Left lobe of liver (tissue), 2 donors: ENCODE data around the gene FGF14. TPM values are rescaled to one million over a fixed set of nuclear protein-coding genes. Genes with fewer than 3 reads are reported as not detected.
A peak's percentile ranks its signal among the peaks of the same experiment; 100 is the strongest.

Experiments
- ATAC-seq: fragments of 200-7000 bp; cut with Tn5 transposase; one replicate; pipeline ENCODE4 v1.9.1; 2020; ENCODE audit warnings: mild to moderate bottlenecking, moderate library complexity
- DNase-seq: peaks from one replicate; pipeline ENCODE4 v3.0.0-alpha.2; 2020; ENCODE audit warnings: low spot score
- total RNA-seq: library from RNA; stranded (reverse); gene quantifications from one replicate; pipeline ENCODE4 v1.2.1, GENCODE V29; 2021
- donor health status: DM: no; HTN: no; CAD: no; lungs with moderate emphysema.
- donor health status: DM: no; HTN: yes; CAD: no.

The FGF14 gene
- total RNA-seq, 1 donor from 2014 or later: 0.48 TPM

DNA sequence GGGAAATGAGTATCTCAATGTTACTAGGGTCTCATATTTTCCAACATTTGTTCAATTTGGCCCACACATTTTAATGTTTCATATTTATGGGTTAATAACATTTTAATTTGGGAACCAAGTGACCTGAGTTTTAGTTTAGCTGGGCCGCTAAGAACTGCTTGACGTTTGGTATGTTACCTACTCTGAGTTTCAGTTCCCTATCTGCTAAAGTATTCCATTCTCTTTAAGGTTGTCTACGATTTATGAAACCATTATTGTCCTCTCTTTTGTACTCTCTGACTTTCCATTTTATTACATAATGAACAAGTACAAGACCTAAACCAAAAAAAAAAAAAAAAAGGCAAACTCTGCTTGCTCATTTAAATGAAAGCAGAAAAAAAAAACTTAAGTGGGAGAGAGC is 89.9 kb downstream of the FGF14 start:
- no peak for ATAC-seq
- DNase-seq: no peak

DNA sequence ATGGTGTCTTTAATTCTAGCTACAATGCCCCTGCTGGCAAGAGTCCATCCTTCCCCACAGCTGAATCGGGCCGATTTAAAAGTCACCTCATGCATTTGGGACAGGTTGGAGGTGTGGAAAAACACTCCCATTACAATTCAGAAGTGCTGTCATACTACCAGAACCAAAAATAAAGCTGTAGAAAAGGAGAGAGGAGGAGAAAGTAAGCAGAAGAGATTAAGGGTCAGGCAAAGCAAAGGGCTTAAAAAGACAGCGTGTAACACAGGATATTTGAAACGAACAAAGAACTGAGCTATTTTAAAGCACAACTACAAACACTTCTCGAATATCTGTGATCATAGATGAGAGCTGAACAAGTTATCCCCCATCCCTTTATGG is 90.4 kb downstream of the FGF14 start:
- ATAC-seq (no peak), DNase-seq (no peak)

DNA sequence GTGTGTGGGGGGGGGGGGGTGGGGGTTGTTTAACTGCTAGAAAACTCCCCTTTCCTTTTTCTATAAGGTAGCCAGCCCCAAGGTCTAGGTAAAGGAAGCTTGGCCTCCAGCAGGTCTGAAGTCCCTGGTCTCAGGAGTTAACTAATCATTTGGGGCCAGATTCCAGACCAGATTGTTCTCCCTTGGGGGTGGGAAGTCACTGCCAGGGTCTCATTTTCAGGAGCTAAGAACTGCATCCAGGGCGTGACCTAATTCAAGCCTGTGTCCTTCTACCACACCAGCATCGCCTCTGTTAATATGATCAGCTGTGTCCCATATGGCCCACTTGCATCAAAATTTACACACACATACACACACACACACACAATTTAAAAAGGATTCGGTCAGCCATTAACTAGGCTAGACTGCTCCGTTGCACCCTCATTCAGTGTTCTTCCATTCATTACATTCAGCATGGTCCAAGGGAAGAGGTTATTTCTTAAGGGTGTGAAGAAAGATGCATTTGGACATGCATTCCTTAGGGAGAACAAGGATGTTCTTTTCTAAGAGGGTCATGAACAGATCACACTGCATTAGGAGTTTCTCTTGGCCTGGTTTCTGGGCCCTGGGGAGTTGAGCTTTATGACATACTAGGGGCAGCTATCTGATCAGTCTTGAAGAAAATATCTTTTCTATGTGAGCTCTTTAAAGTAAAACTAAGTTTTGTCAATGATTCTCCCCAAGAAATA is 91.0 kb downstream of the FGF14 start:
- ATAC-seq (no peak), DNase-seq (no peak)

DNA sequence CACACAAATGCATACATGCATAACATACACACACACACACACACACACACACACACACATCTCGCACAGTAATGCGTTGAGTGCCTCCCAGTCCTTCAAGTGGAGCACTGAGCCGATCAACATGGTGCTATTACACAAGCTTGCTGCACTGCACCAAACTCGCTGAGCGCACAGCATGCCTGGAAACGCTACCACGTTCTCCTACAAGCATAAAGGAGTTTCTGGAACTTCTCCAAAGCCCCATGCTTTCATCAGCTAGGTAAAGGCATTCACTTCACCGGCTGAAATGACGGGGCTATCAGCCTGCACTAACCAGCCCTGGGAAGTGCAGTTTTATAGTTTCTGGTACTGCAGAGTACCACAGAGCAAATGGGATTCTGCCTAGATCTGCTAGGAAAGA is 92.7 kb downstream of the FGF14 start:
- ATAC-seq (no peak), DNase-seq (no peak)

DNA sequence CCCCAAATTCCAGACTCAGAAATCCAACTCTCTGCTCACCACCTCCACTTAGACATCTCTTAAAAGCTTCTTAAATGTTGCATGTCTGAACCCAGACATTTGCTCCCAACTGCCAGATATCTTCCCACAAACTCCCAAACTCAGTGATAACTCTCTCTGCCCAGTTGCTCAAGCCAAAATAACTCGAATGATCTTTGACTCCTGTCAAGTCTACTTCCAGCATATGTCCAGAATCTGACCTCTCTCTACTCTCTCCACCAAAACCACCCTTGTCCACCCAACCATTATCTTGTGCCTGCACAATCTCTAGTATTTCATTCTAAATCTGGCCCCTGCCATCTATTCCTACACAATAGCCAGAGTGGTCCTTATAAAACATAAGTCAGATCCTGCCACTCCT is 99.3 kb downstream of the FGF14 start:
- ATAC-seq: peak; percentile 80
- DNase-seq: no peak

DNA sequence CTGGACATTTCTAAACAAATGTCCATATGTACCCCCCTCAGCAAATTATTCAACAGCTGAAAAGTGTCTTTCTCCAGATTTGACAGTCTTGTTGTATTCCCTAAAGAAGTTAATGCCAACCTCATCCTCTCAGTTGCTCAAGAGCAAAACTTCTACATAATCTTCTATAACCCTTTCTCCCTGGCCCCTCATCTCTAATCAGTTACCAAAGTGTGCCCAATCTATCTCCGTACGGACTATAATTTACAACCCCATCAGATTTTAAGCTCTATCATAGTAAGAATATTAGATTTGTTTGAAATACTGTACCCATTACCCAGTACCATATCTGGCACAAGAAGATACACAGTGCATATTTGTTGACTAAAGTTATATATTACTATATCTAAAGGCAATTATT is 101.5 kb downstream of the FGF14 start:
- DNase-seq: no peak
- no peak for ATAC-seq

DNA sequence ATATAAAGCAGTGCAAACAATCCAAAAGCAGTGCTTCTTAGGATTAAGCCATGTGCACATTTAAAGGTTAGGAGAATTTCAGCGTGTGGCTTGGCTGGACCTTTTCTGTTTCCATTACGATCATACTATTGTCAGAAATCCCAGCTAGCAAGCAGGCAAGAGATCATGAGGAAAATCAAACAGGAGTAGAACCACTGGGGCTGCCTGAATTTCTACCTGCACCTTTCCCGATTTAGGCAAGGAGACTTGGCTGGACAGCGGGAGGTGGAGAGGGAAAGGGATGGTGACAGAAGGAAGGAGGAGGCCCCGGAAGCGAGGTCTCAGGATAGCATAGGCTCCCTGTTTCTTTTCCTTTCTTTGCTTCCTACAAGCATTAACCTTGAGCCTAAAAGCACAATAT is 102.5 kb downstream of the FGF14 start:
- DNase-seq (no peak), ATAC-seq (no peak)

DNA sequence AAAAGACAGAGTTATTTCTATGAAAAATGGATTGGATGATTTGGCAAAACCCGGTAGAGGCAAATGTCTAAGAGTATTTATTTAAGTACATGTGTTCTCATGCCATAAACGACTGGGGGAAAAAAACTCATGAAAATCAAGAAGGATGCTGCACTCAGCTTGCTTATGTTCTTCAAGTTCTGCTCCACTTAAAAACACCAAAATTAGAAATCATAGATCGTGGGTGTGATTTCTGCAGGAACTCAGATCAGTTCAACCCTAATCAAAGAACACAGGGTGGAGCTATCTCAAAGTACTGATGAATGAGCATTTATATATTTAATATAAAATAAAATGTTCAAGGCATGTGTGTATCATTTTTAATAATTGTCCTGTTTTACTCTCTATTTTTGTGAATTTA is 103.8 kb downstream of the FGF14 start:
- DNase-seq: no peak
- ATAC-seq: no peak

DNA sequence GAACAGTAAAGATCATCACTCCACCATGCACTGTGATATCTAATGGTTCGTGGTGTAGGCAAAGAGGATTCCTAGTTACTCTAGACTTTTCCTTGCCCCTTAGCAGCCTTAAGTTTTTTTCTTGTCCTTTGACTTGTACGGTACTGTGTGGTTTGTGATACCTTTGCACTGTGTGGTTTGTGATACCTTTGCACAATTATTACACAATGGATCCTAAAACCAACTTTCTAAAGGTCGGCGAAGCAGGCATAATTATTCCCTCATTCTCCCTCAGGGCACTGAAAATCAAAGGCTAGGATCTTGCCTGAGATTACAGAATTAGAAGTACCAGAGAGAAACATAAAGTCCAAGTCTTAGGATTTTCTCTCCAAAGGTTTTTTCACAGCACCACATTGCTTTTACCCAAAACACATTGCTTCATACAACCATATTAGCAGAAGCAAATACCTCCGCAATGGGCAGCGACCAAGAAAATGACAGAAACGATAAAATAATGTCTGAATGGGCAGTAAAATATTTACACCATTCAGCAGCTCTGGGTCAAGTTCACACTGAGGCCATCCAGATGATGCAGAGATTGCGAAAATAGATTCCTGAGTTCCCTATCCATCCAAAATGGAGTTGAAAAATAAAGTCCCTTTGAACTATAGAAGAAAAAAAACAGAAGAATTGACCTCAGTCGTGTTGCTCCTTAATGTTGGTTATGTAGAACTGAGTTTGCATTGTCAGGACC is 106.4 kb downstream of the FGF14 start:
- no peak for DNase-seq

DNA sequence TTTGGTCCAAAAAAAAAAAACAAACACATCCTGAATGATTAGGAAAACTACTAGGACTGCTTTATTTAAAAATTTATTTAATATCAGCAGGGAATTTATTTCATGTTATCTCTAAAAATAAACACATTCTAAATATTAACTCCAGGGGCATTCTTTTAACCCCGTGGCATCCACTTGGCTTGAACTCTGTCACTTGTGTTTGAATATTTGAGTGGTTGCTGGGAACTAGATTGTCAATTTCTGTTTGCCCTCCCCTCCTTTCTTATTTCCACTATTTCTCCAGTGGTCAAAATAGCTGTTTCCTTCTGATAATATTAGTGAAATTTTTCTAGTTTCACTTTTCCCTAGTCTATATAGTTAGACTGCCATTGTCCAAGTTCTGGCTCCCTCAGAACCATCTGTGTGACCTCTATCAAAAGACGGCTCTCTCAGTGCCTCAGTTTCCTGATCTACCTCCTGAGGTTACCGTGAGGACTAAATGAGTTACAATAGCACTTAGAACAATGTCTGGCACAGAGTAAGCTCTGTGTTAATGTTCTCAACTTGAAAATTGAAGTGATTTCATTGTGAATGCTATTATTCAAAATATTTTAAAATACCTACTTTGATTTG is 107.3 kb downstream of the FGF14 start:
- no peak for DNase-seq
- peak; percentile 6 for ATAC-seq

More for the DNA sequence above, 106.4 kb downstream of the FGF14 start:
- ATAC-seq: peak; percentile 63

DNA sequence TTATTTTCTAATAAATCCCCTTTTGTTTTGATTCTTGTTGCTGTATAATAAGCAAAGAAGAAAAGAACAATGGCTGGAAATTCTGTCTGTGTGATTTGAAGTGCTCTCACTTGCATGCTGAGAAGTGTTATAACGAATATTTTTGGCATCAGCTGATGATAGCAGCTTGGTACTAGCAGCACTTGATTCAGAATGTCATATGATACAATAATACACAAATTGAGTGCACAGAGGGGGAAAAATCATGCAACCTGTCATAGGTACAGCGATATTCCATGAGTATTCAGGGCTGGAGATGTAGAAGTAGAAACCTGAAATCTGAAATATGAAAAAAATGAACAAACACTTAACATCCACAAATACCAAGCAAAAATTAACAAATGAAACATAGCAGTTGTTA is 108.1 kb downstream of the FGF14 start:
- ATAC-seq: no peak
- no peak for DNase-seq

DNA sequence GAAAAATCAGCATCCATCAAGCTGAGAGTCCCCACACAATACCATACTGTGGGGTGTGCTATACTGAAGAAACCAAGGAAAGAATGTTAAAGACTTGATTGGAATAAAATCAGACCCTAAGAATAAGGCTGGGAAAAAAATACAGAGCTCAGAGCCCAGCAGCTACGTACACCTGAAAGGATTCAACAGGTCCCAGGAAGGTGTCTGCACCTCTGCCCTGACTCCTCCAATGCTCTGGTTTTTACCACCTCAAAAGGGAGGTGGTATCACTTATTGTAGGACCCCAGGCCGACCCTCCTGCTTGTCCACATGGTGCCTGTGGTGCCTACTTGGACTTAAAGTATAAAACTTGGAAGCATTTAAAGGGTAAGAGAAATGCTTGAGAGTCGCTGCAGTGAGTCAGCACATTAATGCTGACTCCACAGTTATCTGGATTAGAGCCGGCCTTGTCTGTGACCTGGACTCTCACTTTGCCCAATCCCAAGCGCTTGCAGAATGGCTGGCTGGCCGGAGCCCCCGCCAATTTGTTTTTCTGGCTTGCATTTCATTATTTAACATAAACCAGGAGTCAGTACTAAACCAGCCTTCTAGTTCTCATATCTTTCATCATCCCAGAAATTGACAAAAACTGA is 110.1 kb downstream of the FGF14 start:
- peak; percentile 94 for ATAC-seq
- peak; percentile 78 for DNase-seq

DNA sequence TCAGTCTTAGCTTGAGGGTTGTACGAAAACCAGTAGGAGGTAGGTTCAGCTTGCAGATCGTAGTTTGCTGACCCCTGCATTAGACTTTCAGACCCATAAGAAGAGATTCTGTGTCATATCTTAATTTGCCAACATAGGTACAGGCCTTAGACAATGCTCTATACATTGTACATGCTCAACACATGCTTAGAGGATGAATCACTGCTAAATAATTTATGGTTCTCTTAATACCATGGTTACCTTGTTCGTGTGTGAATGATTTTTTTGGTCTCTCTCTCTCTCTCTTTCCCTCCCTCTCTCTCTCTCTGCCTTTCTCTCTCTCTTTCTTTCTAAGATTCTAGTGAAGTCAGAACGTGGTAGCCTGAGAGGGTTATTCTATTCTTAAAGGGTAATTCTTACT is 112.2 kb downstream of the FGF14 start:
- DNase-seq (no peak), ATAC-seq (no peak)

DNA sequence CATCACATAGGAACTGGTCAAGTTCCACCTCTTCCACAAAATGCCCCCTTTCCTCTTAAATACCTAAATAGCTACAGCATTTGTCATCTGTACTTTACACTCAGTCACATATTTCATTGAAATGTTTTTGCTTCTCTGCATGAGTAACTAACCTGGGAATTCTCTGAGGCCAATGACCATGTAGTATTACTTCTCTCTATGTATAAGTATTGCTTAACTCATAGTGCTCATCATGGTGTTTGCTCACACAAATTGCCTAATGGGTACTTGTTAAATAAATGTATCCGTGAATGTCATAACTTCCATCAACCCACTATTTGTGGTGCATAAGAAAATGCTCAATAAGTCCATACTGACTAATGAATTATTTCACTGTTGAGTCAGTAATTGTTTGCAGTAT is 115.5 kb downstream of the FGF14 start:
- no peak for DNase-seq
- peak; percentile 70 for ATAC-seq

DNA sequence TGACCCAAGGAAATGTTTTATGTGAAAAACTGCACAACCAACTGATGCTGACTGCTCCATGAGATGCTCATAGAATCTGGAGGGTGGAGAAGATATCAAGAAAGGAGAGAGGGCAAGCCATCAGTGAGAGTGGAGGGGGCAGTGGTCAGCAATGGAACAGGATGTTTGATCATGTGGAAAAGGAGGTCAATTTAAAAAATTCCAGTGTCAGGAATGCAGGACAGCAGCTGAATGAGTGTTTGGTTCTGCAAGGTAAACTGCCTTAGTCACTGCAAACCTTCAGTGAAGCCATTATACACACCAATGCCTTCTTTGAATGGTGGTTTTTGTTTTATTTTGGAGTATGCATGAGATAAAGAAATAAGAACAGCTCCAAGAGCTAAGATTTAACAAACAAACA is 121.5 kb downstream of the FGF14 start:
- DNase-seq: no peak
- ATAC-seq: no peak

DNA sequence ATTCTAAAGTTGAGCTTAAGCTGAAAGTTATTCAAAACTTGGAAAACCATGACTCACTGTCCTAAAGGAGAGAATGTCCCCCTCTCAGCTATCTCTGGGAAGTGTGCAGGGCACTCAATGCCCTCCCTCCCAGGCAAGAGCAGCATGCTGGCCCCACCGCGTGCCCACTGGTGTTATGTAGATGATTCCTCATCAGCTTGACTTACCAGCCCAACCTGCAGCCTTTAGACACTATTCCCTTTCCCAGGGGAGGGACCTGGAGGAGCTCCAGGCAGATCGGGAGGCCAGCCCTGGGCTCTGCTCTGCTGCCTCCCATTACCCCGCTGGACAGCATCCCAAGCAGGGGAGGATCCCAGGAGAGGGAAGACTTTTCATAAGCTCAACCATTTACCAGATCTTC is 124.6 kb downstream of the FGF14 start:
- DNase-seq (no peak), ATAC-seq (no peak)

DNA sequence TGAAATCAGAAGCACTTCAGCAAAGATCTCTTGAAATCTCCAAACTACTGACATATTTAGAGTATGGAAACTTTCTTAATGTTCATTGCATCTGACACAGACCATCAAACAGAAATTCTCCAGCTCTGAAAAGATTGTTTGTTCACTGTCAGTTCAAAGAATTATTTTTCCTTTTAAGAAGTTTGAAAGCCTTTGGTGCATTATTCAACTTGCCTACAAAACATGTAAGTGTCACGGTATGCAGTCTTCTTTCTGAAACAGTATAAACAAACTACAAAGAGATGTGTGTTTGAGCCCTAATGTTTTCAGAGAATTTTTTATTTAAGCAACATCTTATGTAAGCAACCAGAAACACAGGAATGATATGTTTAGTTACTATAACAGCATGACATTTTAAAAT is 125.4 kb downstream of the FGF14 start:
- no peak for ATAC-seq
- DNase-seq: no peak

DNA sequence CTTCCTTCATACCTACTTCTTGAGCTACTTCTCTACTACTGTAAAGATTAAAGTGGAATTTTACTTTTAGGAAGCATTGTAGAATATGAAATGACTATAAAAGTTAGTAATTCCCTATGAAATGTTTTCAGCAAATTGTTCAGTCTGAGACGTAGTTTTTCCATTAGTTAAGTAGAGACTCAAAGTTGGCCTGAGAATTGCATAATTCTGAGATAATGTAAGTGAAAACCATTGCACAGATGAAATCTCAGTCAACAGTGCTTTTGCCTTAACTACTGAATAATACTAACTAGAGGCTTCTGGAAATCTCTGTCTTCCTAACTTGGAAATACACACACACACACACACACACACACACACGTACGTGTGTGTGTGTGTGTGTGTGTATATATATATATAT is 125.9 kb downstream of the FGF14 start:
- DNase-seq (no peak), ATAC-seq (peak; percentile 33)

DNA sequence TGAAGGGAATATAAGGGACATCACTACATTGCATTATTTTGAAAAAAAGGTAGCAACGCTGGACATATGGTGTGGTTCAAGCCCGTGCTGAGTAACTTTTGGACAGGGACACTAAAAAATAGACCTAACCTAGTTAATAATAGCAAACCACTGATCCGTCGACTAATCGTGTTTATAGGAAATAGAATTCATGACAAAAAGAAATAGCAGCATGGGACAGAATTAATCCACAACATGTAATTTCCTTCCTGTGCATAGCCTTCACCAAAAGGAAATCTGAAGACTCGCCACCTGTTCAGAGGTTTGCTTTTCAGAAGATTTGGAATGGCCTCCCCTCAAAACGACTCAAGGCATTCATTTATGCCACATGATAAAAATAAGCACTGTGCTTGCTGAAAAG is 128.7 kb downstream of the FGF14 start:
- ATAC-seq (no peak), DNase-seq (no peak)

DNA sequence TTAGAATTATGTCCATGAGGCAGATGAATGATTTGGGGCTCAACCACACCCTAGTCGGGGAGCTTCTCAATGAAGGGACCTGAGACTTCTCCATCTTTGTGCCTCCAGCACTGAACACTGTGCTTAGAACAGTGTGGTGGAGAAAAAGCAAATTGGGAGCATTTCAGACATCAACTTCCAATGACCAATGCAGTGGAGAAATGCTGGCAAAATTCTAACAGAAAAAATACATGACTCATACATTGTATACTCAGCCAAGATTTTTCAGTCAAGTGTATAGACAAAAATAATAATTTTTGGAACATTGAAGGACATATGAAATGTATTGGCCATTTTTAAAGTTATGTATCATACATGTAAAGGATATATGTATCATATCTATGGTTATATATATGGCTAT is 134.7 kb downstream of the FGF14 start:
- no peak for DNase-seq

DNA sequence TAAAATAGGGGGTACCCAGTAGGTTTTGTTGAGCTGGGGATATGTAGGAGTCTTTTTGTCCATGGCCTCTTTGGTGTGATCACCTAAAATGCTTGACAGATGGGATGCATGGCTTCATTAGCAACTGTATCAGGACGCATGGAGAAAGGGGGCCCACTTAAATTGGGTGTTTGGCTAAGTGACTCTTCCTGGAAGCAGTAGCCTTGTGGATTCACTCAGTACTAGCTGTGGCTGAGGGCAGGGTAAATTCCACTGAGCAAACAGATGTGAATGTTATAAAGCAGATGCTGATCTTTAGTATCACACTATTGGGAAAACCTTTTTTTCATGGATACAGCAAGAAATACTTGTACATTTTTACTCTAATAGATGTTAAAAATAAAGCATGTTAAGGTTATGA is 140.0 kb downstream of the FGF14 start:
- no peak for ATAC-seq

More for the DNA sequence above, 134.7 kb downstream of the FGF14 start:
- no peak for ATAC-seq

DNA sequence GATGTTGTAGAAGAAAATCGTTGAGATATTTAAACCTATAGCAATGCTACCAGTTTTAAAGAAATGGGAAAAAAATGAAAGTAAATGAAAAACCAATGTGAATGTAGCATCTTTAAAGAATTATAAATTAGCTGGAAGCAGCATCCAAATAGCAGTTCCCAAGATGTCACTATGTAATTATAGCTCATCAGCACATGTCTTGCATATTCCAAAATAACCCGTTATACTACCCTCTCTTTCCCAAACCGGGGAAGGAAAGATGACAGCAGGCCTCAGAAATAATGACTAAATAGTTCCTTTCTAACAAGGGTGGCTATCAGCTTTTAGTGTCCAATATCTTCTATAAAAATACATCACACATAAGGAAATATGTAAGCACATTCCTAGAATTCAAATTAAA is 140.5 kb downstream of the FGF14 start:
- DNase-seq: no peak

More for the DNA sequence above, 140.0 kb downstream of the FGF14 start:
- DNase-seq: no peak

More for the DNA sequence above, 140.5 kb downstream of the FGF14 start:
- ATAC-seq: no peak
